CD4-positive, alpha-beta T cell treated with Interferon gamma for 1 hour (primary cell): ENCODE results near the gene RHOG.

Source experiments
- DNase-seq: peaks from one replicate; pipeline ENCODE4 v3.0.0-alpha.2; 2020

The RHOG gene

DNA sequence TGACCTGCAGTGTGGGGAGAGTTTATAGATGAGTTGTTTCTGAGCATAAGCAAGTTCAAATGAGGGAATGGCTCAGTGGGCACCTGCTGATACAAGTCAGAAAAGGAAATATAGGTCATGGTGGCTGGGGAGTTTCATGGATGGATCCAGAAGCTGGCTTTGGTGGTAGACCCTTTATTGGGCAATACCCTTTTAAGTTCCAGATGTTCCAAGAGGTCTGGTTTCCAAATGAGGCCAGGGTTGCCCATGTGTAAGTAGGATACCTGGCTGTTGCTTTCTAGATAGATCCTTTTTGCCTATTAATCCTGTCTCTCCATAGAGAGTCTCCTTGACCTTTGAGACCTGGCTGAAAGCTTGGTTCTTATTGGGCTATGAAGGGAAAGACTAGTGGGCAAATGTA is 16.9 kb upstream of the RHOG start:
- no peak for DNase-seq

DNA sequence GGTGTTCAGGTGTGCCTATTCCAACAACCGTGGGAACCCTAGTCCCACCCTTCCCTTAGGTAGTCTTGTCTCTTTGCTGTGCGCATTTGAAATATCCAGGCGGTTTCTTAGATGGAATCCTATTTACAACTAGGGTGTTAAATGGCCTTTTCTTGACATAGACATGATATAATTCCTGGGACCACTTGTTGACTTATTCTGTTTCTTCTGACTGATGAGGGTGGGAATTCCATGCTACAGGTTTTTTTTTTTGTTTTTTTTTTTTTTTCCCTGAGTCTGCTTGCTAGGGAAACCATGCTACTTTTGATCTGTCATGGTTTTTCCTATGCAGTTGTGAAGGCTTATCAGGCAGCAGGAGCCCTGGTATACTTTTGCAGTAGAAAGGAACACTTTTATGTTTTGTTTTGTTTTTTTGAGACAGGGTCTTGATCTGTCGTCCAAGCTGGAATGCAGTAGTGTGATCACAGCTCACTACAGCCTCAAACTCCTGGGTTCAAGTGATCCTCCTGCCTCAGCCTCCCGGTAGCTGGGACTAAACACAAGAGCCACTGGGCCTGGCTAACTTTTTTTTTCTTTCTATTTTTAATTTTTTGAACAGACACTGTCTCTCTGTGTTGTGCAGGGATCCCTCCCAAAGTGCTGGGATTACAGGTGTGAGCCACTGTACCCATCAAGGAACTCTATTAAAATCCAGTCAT is 16.2 kb upstream of the RHOG start:
- no peak for DNase-seq

DNA sequence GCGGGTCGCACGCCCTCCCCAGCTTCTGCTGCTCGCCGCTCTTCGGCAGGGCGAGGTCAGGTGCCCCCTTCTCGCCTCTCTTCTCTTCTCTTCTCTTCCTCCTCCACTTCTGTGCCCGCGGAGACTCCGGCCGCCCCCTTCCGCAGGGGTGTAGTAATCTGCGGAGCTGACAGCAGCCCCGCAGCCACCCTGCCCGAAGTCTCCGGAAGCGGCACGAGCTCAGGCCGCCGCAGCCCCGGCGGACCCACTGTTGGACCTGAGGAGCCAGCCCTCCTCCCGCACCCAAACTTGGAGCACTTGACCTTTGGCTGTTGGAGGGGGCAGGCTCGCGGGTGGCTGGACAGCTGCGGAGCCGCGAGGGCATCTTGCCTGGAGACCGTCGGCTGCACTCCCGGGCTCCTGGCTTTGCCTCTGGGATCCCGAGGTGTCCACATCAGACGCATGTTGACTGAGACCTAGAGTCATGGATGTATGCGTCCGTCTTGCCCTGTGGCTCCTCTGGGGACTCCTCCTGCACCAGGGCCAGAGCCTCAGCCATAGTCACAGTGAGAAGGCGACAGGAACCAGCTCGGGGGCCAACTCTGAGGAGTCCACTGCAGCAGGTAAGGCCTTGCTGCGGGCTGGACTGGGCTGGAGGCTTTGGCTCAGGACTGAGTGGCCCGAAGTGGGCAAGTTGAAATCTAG is 15.2 kb upstream of the RHOG start:
- peak; percentile 49 for DNase-seq

DNA sequence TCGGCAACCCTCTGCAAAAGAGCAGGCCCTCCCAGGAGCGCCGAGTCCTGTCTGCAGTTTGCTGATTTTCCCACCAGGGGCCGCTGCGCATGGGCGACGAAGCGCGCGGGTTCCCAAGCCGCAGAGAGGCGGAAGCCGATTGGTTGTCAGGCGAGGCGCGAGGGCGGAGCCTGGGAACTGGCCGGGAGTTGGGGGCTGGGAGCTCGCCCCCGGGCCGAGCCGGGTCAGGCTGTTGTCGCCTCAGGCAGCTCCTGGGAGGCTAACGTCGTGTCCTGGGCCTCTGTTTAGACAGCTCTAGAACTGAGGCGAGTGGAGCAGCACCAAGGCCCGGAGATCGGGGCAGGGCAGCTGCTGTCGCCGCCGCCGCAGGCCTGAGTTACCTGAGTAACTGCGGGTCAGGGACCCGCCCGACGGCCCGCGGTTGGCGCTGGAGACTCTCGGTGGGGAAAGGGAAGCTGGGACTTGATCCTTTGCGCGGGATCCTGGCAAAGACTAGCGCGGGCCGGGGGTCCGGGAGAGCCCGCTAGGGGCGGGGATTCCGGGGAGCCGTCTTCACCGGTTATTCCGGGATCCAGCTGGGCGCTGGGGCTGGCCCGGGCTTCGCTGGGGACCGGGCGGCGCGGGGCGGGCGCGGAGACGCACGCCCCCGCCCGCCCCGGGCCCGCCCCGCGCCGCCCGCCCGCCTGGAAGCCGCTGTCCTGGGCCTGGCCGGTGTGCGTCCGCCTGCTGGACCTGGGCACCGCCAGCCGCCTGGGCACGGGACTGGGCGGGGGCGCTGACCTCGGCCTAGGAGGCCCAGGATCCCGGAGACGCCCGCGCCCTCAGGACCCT is 14.4 kb upstream of the RHOG start, which contains the start of gene STIM1:
Gene STIM1, plus strand, starts transcription at position 688 of the 831 bp plus-strand sequence. CDS start 607 bp downstream, outside the sequence.
- peak; percentile 95 for DNase-seq

DNA sequence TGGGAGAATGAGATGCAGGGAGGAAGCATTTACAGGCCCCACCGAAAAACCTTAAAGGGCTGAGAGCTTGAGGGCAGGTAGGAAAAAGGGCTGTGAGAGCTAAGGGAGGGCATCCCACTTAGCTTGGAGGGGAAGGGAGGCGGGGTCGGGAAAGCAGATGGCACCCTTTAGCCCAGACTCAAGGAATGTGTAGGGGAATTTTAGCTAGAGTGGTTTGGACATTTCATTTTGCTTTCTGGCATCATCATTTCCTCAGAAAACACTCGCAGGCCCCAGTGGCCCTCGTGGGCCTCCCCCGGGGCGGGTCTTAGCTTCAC is 13.9 kb upstream of the RHOG start:
- no peak for DNase-seq

DNA sequence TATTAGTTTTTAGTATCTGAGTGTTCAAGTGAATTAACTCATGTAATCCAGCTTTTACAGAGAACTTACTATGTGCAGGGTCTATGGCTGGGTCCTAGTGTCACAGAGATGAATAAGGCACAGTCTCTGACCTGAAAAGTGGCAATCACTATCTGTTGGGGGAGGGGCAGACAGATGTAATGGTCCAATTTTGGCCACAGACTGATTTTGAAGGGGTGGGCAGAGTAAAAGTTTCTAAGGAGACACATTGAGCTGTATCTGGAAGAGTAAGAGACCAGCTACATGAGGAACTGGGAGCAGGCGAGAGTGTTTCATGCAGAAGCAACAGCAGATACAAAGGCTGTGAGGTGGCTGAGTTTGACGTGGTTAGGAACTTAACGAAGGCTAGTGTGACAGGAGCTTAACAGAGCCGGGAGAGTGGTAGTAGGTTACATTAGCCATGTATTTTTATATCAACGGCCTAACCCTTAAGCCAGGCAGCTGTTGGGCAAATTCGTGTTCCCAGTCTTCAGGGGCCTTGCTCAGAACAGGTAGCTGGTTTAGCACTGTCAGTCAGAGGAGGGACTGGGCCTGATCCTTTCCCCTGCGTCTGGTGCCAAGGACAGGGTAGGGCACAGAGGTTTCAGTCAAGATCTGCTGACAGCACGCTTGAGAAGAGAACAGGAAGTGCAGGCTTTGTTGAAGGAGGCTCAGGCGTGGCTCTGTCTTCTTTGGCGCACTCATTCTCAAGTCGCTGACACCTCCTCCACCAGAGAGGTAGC is 13.3 kb upstream of the RHOG start:
- peak; percentile 82 for DNase-seq

DNA sequence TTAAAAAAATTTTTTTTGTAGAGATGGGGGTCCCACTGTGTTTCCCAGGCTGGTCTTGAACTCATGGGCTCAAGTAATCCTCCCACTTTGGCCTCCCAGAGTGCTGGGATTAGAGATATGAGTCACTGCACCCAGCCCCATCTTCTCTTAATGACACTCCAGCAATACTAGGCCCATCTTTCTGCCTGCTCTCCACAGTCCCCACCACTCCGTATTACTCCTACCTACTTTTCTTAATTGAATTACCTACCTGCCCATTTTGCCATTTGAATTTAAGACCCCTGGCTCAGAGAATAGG is 12.7 kb upstream of the RHOG start:
- DNase-seq: no peak

DNA sequence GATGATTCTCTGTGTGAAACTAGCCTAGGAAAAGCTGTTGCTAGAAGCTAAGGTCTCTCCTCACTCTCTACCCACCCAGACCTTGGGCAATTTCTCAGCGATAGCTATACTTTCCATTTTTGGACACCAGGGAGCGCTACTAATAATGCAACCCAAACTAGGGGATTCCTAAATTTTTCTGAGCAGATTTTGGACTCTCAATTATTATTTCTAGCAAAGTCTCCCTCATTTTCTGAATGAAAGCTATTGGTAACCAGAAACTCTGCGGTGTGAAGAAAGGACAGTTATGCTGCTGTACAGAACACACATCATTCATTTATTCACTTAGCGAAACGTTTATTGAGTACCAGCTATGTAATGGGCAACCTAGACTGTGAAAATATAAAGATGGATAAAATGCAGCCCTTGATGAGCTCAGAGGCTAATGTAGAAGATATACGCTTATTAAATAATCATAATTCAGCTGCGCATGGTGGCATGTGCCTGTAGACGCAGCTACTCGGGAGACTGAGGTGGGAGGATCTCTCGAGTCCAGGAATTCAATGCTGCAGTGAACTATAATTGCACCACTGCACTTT is 8.6 kb upstream of the RHOG start:
- DNase-seq: no peak

DNA sequence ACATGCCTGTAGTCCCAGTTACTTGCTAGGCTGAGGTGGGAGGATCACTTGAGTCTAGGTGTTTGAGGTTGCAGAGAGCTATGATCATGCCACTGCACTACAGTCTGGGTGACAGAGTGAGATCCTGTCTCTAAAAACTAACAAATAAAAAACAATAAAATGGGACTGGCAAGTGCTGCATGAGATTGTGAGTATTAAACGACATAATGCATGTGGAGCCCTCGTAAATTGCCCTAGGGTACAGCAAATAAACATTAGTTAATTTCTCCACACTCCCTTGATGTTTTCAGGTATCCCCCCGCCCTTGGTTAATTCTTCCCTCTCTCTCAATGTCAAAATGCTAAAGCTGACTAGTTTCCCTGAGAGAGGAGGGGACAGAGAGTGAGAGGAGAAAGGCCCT is 4.9 kb upstream of the RHOG start:
- no peak for DNase-seq

DNA sequence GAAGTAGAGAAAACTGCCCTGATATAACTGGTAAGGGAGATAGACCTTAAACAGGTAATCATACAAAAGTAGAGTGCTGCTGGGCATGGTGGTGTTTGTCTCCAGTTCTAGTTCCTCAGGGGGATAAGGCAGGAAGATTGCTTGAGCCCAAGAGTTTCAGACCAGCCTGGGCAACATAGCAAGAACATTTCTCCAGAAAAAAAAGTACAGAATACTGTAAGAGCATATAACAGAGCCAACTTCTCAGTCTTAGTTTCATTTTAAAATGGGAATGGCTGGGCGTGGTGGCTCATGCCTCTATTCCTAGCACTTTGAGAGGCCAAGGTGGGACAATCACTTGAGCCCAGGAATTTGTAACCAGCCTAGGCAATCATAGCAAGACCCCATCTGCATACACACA is 4.5 kb upstream of the RHOG start:
- no peak for DNase-seq

DNA sequence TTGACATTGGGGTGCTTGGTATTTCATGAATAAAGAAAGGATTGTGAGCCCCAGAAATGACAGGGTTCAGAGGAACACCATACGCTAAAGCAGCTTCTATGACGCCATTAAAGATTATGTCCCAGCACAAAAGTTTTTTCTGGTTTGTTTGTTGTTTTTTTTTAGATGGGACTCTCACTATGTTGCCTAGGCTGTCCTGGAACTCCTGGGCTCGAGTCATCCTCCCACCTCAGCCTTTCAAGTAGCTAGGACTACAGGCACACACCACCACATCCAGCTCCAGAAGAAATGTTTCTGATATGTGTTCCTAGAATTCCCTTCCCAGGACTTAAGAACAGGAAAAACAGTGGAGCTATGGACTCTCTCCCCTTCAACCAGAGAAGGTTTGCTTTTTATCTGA is 2.6 kb upstream of the RHOG start:
- no peak for DNase-seq

DNA sequence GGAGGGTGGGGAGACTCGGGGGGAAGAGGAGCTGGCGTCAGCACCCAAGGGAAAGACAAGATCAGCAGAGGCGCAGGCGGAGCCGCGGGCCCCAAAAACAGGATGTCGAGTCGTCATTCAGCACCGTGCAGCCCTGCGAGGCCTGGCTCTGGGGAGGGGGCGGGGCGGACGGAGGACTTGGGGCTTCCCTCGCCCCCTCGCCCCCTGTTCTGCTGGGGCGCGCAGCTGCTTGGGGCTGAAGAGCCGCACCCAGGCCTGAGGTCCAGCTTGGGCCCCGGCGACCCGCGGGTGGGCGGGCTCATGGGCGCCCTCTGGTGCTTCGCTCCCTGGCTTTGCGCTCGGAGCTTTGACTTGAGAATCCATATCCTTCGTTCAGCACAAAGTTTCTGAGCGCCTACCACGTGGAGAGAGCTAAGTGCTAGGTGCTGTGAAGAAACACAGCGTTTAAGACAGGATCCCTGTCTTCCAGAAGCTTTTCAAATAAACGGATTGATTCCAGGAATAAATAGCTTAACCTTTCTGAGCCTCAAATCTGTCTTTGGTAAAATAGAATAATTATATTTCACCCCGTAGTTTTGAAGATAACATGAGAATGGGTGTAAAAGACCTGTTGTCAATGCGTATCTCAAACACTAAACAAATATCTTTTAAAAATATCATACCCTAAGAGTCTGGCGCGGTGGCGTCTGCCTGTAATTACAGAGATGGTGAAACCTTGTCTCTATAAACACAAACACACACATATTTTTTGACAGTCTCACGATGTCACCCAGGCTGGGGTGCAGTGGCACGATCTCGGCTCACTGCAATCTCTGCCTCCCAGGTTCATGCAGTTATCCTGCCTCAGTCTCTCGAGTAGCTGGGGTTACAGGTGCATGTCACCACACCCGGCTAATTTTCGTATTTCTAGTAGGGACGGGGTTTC is 929 bp upstream of the RHOG start:
- DNase-seq: peak; percentile 98

DNA sequence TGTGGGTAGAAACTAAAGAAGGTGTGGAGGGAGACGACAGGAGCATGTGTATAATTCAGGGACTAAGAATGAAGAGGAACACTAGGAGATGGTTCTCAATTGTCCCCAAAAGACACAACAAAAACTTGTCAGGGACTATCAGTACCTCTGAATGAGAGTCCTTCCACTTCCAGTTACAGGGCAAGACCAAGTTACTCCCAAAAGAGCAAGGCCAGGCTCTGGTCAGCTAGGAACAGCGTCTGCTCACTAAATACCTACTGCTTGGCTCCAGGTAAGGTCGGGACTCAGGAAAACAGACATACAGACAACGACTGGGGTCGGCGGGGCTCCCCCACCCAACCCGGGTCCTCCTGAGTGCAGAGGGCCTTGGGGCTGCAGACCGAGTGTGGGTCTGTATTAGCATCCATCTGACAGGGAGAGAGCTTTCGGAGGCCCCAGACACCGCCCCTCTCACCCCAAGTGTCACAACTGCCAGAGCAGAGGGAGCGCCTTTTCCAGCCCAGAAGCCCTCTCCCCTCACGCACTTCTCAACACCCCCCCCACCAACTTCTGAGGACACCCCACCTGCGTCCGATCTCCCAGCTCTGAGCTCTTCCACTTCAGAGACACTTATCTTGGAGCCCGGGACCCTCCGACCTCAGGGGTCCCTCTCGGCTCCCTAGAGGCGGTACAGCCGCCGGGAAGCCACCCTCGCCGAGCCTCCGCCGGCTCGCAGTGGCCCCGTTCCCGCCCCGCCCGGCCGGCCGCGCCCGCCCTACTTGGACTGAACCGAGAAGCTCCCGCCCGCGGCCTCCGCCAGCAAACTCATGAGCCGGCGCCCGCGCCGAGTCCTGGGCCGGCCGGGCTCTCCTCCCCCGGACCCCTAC is 522 bp downstream of the RHOG start:
- DNase-seq: peak; percentile 27

DNA sequence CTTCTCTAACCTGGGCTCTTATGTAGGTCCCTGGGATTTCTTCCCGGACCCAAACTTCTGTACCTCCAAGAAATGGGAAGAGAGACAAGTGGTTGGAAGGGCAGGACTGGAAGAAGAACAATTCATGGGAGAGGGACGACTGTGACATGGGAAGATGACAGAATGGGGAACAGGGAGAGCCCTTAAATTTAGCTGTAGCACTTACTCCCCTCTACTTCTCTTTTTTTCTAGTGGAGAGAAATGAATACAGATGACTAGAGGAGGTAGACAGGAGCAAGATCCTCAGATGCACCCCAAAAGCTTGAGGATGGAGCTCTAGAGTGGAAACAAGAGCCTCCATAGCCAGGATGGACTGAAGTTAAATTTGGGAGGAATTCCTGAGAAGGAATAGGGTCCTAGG is 2.3 kb downstream of the RHOG start:
- DNase-seq: no peak

DNA sequence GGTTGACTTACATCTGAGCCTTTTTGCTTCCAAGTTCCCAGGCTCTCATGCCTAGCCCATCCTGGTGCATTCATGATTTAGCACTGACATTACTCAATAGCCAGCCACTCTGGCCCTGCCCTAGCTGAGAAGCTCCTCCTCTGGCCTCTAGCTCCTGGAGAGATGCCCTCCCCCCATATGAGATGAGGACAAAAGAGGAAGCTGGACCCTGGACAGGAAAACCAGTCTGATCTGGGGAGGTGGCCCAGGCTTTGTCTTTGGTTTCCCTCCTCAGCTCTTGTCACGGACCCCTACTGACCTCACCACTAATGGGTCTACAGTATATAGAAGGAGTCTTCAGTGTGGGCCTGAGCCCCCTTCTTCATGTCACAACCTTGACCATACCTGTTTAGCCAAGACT is 3.0 kb downstream of the RHOG start:
- peak; percentile 59 for DNase-seq

DNA sequence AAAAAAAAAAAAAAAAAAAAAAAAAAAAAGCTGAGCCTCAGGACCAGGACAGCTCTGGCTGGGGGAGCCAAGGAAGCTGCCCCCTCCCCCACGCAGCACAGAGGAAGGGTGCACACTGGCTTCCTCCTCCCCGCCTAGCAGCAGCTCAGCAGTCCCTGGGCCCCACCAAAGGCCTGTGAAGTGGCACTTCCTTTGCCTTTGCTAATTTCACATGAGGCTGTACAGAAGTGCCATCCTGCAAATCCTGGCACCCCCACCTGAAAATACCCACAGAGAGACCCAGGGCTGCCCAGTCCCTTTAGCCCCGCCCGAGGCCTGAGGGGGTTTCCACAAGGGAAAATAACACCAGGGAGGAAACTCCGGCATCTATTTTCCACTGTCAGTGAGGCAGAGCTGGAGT is 3.9 kb downstream of the RHOG start:
- peak; percentile 55 for DNase-seq

DNA sequence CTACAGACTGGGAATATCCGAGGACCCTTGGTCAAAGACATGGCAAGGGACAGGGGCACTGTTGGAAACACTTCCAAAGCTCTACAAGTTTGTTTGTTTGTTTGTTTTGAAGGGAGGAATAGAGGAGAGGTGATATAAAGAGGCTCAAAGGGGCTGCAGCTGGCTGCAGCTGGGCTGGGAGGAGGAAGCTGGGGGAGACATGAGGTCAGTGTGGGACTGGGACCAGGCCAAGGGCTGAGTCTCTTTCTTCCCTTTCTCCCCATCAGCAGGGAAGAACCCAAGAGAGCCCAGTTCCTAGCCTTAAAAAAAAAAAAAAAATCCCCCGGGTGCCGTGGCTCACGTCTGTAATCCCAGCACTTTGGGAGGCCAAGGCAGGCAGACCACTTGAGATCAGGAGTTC is 5.0 kb downstream of the RHOG start:
- DNase-seq: no peak

DNA sequence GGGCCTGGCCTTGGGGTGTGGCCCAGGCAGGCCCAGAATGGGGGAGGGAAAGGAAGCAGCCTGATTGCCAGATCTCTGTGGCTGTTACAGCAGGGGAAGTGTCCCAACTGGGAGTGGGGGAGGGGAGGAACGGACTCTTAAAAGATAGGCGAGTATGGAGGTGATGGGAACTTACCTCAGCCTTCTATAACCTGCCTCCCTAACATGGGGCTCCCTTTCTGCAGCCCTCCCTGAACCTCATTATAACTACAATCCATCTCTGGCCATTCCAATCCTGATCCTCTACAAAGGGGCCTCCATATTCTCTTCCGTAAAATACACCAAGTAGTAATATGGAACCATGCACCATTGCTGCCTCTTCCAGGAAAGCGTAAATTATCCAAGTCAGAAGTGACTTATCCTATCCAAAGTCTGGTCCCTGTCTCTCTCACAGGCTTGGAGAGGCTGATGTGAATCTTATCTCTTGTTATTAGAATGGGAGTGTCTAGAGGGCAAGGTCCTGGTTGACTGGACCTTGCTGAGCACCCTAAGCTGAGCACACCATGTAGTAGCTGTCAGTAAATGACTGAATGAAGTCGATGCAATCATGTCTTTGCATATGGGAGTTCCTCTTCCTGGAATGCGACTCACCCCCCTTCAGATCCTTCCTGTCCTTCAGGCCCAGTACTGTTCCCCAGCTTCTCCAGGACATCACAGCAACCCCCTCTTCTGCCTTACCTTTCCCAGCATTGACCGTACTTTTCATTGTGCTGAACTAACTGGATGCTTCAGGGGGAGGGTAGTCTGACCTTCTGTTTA is 5.9 kb downstream of the RHOG start:
- DNase-seq: peak; percentile 45

DNA sequence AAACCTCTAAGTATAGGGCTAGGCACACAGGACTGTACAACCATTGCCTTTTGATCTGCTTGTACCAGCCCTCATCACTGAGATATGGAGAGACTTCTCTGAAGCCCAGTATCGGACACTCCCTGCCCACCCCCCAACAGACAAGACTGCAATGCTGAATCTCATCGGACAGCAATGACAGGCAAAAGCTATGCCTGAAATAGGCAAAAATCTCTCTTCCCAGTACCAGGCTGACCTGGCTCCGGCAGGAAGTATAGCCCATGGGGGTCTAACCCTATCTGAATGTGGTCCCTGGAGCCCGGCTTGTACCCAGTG is 6.5 kb downstream of the RHOG start:
- DNase-seq: no peak

DNA sequence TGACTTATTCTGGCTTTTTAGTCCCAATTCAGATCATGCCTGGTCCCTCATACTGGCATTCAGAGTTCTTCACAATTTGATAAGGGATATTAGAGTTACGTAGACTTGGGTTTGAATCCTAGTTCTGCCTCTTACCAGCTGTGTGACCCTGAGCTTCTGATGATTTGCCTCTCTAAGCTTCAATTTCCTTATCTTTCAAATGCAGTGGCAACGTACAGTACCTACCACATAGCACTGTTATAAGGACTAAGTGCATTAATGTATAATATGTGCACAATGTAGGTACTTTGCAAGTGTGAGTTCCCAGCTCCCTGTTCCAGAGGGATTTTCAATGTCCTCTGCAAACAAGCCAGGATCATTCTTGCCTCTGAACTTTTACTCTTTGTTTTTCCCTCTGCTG is 7.3 kb downstream of the RHOG start:
- DNase-seq: no peak
